Measurements from ENCODE around the gene FOXO6.

Gene FOXO6

GRCh38 chr1:41380979-41381691 lies 19.9 kb downstream of the FOXO6 start:
- in situ Hi-C loops (cut with MboI; ENCODE audit: low sequenced_read_pairs): no loop called here

- in situ Hi-C loops (cut with MboI; ENCODE audit: low sequenced_read_pairs): no loop called here
These were observed 20.7 kb downstream of the FOXO6 start for GRCh38 chr1:41381692-41382479.

- in situ Hi-C loops (cut with MboI; ENCODE audit: low sequenced_read_pairs): no loop called here
These were observed 21.4 kb downstream of the FOXO6 start for GRCh38 chr1:41382480-41383090.

- in situ Hi-C loops (cut with MboI; ENCODE audit: low sequenced_read_pairs): no loop called here
These were observed 22.0 kb downstream of the FOXO6 start for GRCh38 chr1:41383094-41383852.

GRCh38 chr1:41384579-41384978 lies 23.3 kb downstream of the FOXO6 start:
- in situ Hi-C loops (cut with MboI; ENCODE audit: low sequenced_read_pairs): no loop called here

GRCh38 chr1:41385398-41386195 lies 24.4 kb downstream of the FOXO6 start:
- in situ Hi-C loops (cut with MboI; ENCODE audit: low sequenced_read_pairs): no loop called here

- in situ Hi-C loops (cut with MboI; ENCODE audit: low sequenced_read_pairs): no loop called here
These were observed 25.0 kb downstream of the FOXO6 start for GRCh38 chr1:41386196-41386663.

GRCh38 chr1:41387667-41388091 lies 26.4 kb downstream of the FOXO6 start:
- in situ Hi-C loops (cut with MboI; ENCODE audit: low sequenced_read_pairs): no loop called here

GRCh38 chr1:41388510-41388909 lies 27.3 kb downstream of the FOXO6 start:
- in situ Hi-C loops (cut with MboI; ENCODE audit: low sequenced_read_pairs): no loop called here

- in situ Hi-C loops (cut with MboI; ENCODE audit: low sequenced_read_pairs): no loop called here
These were observed 27.8 kb downstream of the FOXO6 start for GRCh38 chr1:41389009-41389408.

- in situ Hi-C loops (cut with MboI; ENCODE audit: low sequenced_read_pairs): no loop called here
These were observed 28.9 kb downstream of the FOXO6 start for GRCh38 chr1:41390166-41390565.

GRCh38 chr1:41390573-41390972 lies 29.3 kb downstream of the FOXO6 start:
- in situ Hi-C loops (cut with MboI; ENCODE audit: low sequenced_read_pairs): no loop called here

GRCh38 chr1:41391834-41392527 lies 30.7 kb downstream of the FOXO6 start:
- in situ Hi-C loops (cut with MboI; ENCODE audit: low sequenced_read_pairs): no loop called here

GRCh38 chr1:41392528-41392924 lies 31.3 kb downstream of the FOXO6 start:
- in situ Hi-C loops (cut with MboI; ENCODE audit: low sequenced_read_pairs): no loop called here

- in situ Hi-C loops (cut with MboI; ENCODE audit: low sequenced_read_pairs): no loop called here
These were observed 32.6 kb downstream of the FOXO6 start for GRCh38 chr1:41393716-41394368.

- in situ Hi-C loops (cut with MboI; ENCODE audit: low sequenced_read_pairs): no loop called here
These were observed 33.1 kb downstream of the FOXO6 start for GRCh38 chr1:41394369-41394744.

- in situ Hi-C loops (cut with MboI; ENCODE audit: low sequenced_read_pairs): no loop called here
These were observed 34.0 kb downstream of the FOXO6 start for GRCh38 chr1:41394959-41395956.

- in situ Hi-C loops (cut with MboI; ENCODE audit: low sequenced_read_pairs): no loop called here
These were observed 34.9 kb downstream of the FOXO6 start for GRCh38 chr1:41396084-41396483.

All from HL-60/S4 treated with phorbol 12-myristate 13-acetate at 8.2 ng/mL for 4 days and 3 days (cell line).